Natural killer cell treated with Interleukin-12 subunit alpha and Interleukin-12 subunit beta and Interleukin-15 and Interleukin-18, amount 100 ng/mL, for 72 hours (primary cell): ENCODE results near the gene LTBP3. TPM values are rescaled to one million over a fixed set of nuclear protein-coding genes. Genes with fewer than 3 reads are reported as not detected.

Experiments used
- ATAC-seq, 2 donors: fragments of 150-1000 bp; cut with Tn5 transposase in 1 of 2; sonication (Bioruptor Pico), chemical (Tn5 transposase) in 1 of 2; 2 replicates each; pipeline ENCODE4 v1.10.0; 2021
- DNase-seq: peaks from one replicate; pipeline ENCODE4 v3.0.0; 2022; ENCODE audit warnings: low spot score
- H3K27ac Mint-ChIP-seq, 2 donors: 1 replicate in 1 of 2; 2 replicates in 1 of 2; pipeline ENCODE4 v1.8.0; 2022; ENCODE audit warnings: mixed read lengths in 2 of 2, mild to moderate bottlenecking in 1 of 2, moderate library complexity in 1 of 2
- H3K27me3 Mint-ChIP-seq, 2 donors: 1 replicate in 1 of 2; 2 replicates in 1 of 2; pipeline ENCODE4 v1.8.0; 2022; ENCODE audit warnings: mixed read lengths in 2 of 2
- H3K36me3 Mint-ChIP-seq: one replicate; pipeline ENCODE4 v1.8.0; 2022; ENCODE audit warnings: mixed read lengths
- H3K4me1 Mint-ChIP-seq, 2 donors: 1 replicate in 1 of 2; 2 replicates in 1 of 2; pipeline ENCODE4 v1.8.0; 2022; ENCODE audit warnings: low read depth in 2 of 2, mixed read lengths in 2 of 2, mild to moderate bottlenecking in 1 of 2
- H3K4me3 Mint-ChIP-seq: one replicate; pipeline ENCODE4 v1.8.0; 2022; ENCODE audit warnings: mixed read lengths
- H3K9me3 Mint-ChIP-seq: 2 replicates; pipeline ENCODE4 v1.8.0; 2022; ENCODE audit warnings: mixed read lengths
- total RNA-seq, 2 donors: library from RNA; stranded (reverse); gene quantifications; one replicate each; pipeline ENCODE4 v1.2.3, GENCODE V29; 2022

LTBP3 gene
- total RNA-seq, 2 donors from 2014 or later, result 42.3 to 60.2 TPM

DNA sequence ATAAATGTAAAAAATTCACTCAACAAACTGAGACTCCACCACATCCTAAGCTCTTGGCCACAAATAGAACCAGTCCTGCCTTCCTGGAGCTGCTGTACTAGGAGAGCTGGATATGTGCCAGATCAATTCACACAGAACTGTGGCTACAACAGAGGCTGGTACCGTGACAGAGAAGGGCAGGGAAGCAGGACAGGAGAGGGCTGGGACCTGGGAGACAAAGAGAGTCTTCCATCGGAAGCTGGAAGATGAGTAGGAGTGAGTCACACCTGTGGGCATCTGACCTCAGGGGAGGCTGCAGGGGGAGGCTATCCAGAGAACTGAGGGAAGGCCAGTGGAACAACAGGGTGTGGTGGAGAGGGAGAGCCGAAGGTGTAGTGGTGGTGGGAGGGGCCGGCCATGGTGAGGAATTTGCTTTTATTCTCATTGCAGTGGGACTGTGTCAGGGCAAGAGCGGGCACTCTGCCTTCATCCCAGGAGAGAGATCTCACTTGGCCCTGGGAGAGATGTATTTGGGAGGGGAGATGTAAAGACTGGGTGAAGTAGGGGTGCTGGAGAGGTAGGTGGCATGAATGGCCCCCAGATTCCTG lies 1.9 kb upstream of the LTBP3 start:
- Mint-ChIP-seq H3K27ac (peak overlapping the region; percentile 15 to 72), H3K27me3 (no peaks in the 10 kb centered on the region), H3K9me3 (no peaks in the 10 kb centered on the region), H3K4me3 (no peak overlapping the region), H3K4me1 (peaks cover 35 to 43% of the 10 kb centered on the region in 2 donors), H3K36me3 (no peaks in the 10 kb centered on the region)
- DNase-seq, result no peak
- no peak for ATAC-seq

- no peaks in the 10 kb centered on the region for H3K9me3 Mint-ChIP-seq
- H3K4me3 Mint-ChIP-seq, result no peak overlapping the region
- peak overlapping the region; percentile 15 to 72 for H3K27ac Mint-ChIP-seq
- no peaks in the 10 kb centered on the region for H3K27me3 Mint-ChIP-seq
- H3K4me1 Mint-ChIP-seq, result peaks cover 36 to 44% of the 10 kb centered on the region in 2 donors
- ATAC-seq, result no peak
- no peaks in the 10 kb centered on the region for H3K36me3 Mint-ChIP-seq
- no peak for DNase-seq
Measured at GRCh38 chr11:65559535-65559934, 1.4 kb upstream of the LTBP3 start.

DNA sequence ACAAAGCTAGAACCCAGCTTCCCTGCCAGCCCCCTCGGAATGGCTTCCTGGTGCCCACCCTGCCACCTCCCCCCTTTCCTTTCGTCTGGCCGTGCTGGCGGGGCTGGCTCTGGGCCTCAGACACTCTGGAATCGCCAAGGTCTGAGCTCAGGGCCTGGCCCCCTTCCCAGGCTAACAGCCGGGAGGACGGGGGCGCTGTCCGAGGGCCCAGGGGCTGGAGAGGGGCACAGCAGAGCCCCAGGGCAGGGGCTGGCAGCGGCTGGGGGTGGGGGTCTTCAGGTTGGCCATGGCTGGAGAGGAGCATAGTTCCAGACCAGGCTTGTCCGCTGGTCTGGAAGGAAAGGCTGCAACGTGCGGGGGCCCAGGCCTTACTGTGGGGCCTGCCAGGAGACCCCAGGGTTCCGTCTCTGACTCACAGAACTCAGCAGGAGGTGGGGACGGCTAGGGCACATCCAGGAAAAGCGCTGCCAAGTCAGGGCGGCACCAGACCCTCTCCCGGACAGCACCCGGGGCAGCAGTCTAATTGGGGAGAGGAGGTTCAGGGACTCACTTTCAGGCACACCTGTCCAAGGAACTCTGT lies 861 bp upstream of the LTBP3 start:
- DNase-seq (no peak), ATAC-seq (no peak)
- peaks cover 39 to 48% of the 10 kb centered on the region in 2 donors for H3K4me1 Mint-ChIP-seq
- no peak overlapping the region for H3K4me3 Mint-ChIP-seq
- no peaks in the 10 kb centered on the region for H3K9me3 Mint-ChIP-seq
- H3K27me3 Mint-ChIP-seq, result no peaks in the 10 kb centered on the region
- peak overlapping the region in 1 of 2 donors; percentile 72 for H3K27ac Mint-ChIP-seq
- H3K36me3 Mint-ChIP-seq, result no peaks in the 10 kb centered on the region

DNA sequence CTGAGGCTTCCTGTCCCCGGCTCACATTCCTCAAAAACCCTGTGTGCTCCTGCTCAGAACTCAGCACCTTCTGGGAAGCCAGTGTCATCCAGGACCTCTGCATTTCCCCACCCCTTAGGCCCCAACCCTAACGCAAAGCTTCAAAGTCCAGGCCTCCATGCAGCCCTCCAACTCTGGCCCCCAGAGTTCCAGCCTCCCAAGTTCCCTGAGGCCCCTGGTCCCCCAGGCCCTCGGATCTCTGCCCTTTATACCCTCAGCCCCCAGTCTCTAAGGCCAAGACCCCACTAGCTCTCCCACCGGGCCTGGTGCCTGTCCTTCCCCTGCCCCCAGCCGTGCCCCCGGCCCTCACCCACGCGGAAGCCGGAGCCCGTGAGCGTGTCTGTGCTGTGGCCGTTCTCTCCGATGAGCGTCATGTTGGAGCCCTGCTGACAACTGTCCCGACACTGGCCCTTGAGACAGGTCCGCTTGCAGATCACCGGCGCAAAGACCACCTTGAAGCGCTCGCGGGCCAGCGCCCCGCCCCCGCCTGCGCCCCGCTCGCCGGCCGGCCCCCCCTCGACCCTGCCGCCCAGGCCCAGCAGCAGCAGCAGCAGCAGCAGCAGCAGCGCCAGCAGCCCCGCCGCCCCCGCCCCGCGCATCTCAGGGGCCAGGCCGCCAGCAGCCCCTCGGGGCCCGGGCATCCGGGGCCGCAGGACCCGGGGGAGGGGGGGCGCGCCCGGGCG lies 718 bp downstream of the LTBP3 start:
- Mint-ChIP-seq H3K27ac (peak overlapping the region; percentile 72 to 91), H3K4me3 (peak overlapping the region; percentile 77), H3K36me3 (no peaks in the 10 kb centered on the region), H3K4me1 (peaks cover 42 to 48% of the 10 kb centered on the region in 2 donors), H3K9me3 (no peaks in the 10 kb centered on the region), H3K27me3 (no peaks in the 10 kb centered on the region)
- ATAC-seq (peak; percentile 8 to 32), DNase-seq (no peak)

DNA sequence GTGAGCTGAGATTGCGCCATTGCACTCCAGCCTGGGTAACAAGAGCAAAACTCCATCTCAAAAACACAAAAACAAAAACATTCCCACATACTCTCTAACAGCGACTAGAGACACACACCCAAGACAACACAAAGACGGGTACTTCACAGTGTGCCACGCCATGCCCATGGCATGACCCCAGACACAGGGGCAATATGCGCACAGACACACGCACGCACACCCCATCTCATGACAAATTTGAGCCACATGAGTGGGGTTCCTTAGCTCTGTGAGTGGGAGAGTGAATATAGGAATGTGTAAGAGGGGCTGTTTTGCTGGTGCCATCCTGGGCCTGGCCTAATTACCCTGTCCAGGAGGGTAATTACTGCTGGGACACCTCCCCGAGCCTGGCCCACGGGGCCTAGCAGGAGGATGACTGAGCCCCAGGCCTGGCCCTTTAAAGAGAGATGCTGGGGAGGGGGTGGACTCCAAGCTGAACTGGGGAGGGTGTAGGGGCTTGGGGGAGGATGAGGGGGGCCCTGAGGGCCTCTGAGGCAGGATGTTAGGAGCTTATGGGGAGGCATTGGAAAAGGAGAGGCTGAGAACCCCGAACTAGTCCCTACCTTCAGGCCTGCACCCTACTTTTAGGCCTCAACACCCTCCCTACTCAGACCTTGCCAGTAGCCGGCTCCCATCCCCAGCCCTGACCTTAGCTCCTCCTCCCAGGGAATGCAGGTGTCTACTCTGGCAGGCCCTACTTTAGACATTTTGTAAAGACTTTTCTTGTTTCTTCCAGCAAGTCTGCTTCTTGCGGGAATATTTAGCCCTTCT lies 1.5 kb downstream of the LTBP3 start:
- peak; percentile 54 for DNase-seq
- H3K4me3 Mint-ChIP-seq, result peak overlapping the region; percentile 77
- ATAC-seq, result no peak
- no peaks in the 10 kb centered on the region for H3K36me3 Mint-ChIP-seq
- peaks cover 46 to 53% of the 10 kb centered on the region in 2 donors for H3K4me1 Mint-ChIP-seq
- peak overlapping the region; percentile 72 to 91 for H3K27ac Mint-ChIP-seq
- no peaks in the 10 kb centered on the region for H3K27me3 Mint-ChIP-seq
- no peaks in the 10 kb centered on the region for H3K9me3 Mint-ChIP-seq

DNA sequence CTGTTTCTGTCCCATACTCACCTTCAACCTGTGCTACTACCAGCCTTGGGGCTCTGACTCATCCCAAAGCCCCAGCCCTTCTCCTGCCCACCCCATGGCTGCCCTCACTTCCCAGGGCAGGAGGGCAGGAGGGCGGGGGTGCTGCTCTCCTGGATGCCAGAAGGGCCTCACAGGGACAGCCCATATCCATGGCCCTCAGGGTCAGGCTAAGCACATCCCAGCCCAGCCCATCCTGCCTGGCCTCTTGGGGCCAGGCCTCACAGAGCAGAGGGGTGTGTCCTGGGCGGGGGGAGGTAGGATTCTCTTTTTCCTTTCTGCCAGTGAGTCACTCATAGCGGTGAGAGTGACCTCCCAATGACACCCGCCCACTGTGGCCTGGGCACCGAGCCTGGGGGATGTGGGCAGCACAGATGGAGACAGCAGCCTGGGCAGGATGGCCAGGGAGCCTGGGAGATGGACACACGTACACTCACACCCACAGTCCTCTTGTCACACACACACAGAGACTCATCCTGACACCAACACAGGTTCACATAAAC lies 2.4 kb downstream of the LTBP3 start:
- Mint-ChIP-seq H3K4me1 (peaks cover 48 to 57% of the 10 kb centered on the region in 2 donors), H3K36me3 (no peaks in the 10 kb centered on the region), H3K4me3 (peak overlapping the region; percentile 73), H3K27me3 (no peaks in the 10 kb centered on the region), H3K27ac (peak overlapping the region; percentile 72 to 91), H3K9me3 (no peaks in the 10 kb centered on the region)
- ATAC-seq, result peak; percentile 37 to 41
- DNase-seq, result peak; percentile 73

GRCh38 chr11:65554842-65555430 lies 3.2 kb downstream of the LTBP3 start:
- H3K4me1 Mint-ChIP-seq, result peaks cover 40 to 49% of the 10 kb centered on the region in 2 donors
- ATAC-seq (no peak), DNase-seq (peak; percentile 53)
- peak overlapping the region; percentile 72 to 91 for H3K27ac Mint-ChIP-seq
- H3K36me3 Mint-ChIP-seq, result no peaks in the 10 kb centered on the region
- H3K9me3 Mint-ChIP-seq, result no peaks in the 10 kb centered on the region
- H3K27me3 Mint-ChIP-seq, result no peaks in the 10 kb centered on the region
- peak overlapping the region; percentile 27 for H3K4me3 Mint-ChIP-seq

- peaks cover 38 to 48% of the 10 kb centered on the region in 2 donors for H3K4me1 Mint-ChIP-seq
- peak overlapping the region; percentile 72 to 91 for H3K27ac Mint-ChIP-seq
- H3K27me3 Mint-ChIP-seq, result no peaks in the 10 kb centered on the region
- H3K36me3 Mint-ChIP-seq, result no peaks in the 10 kb centered on the region
- peak; percentile 56 for DNase-seq
- H3K9me3 Mint-ChIP-seq, result no peaks in the 10 kb centered on the region
- no peak for ATAC-seq
- peak overlapping the region; percentile 27 for H3K4me3 Mint-ChIP-seq
Measured at GRCh38 chr11:65554057-65554818, 3.9 kb downstream of the LTBP3 start.

GRCh38 chr11:65553301-65554001 lies 4.7 kb downstream of the LTBP3 start:
- Mint-ChIP-seq H3K4me1 (peaks cover 41 to 51% of the 10 kb centered on the region in 2 donors), H3K27me3 (no peaks in the 10 kb centered on the region), H3K4me3 (no peak overlapping the region), H3K36me3 (no peaks in the 10 kb centered on the region), H3K27ac (no peak overlapping the region), H3K9me3 (no peaks in the 10 kb centered on the region)
- DNase-seq (peak; percentile 63), ATAC-seq (peak; percentile 17 to 61)

DNA sequence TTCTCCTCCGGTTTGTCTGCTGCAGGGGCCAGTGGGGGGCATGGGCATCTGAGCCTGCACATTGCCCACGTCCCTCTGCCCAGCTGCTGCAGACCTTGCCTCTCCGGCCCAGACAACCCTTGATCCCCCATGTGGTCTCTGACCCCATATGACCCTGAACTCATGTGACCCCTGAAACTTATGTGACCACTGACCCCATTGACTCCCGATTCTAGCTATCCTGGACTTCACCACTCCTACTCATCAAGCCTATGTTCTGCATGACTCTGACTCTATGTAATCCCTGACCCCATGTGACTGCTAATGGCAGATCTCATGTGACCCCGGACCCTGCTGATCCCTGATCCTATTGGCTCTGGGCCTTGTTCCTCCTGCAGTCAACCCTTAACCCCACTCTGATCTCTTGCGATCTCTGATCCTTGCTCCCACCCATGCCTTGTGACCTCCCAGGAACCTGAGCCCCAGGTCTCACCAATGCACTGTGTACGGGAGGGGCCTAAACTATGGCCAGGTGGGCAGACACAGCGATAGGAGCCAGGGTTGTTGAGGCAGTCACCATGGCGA lies 5.7 kb downstream of the LTBP3 start:
- peak overlapping the region in 1 of 2 donors; percentile 59 for H3K27ac Mint-ChIP-seq
- no peak overlapping the region for H3K4me3 Mint-ChIP-seq
- no peaks in the 10 kb centered on the region for H3K36me3 Mint-ChIP-seq

DNA sequence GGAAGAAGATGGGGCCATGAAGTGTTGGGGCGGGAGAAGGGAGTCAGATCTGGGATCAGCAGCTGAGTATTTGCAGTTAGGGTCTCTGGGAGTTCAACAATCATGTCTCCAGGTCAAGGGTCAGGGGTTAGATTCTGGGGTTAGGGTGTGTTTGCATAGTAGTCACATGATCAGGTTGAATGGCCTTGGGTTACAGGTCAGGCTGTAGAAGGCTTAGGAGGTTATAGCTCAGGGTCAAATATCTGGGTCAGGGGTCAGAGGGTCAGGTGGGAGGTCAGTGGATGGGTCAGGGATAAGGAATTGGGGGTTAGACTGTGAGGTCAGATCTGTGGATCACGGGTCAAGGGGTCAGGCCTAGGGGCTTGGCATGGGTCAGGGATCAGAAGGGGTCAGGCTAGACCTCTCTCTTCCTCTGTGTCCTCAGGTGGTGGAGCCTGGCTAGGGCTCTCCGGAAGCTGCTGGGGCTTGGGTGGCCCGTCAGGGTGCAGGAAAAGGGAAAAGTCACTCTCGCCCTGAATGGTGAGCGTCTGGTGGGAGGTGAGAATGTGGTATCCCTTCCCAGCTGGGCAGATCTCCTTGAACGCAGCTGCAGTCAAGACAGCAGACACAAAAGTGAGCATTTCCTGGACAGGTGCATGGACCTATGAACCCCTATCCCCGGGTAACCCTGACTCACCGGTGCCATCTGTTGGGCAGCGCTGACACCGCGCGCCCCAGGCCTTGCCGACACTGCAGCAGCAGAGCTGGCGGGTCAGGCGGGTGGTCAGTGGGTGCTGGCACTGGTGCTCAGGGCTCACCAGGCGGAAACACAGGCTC lies 6.4 kb downstream of the LTBP3 start:
- peak overlapping the region in 1 of 2 donors; percentile 59 for H3K27ac Mint-ChIP-seq
- peaks cover 47 to 52% of the 10 kb centered on the region in 2 donors for H3K4me1 Mint-ChIP-seq
- DNase-seq (no peak), ATAC-seq (peak; percentile 52 to 60)
- H3K36me3 Mint-ChIP-seq, result no peaks in the 10 kb centered on the region
- no peaks in the 10 kb centered on the region for H3K9me3 Mint-ChIP-seq
- H3K4me3 Mint-ChIP-seq, result no peak overlapping the region
- H3K27me3 Mint-ChIP-seq, result no peaks in the 10 kb centered on the region

More for the DNA sequence above, 5.7 kb downstream of the LTBP3 start:
- DNase-seq, result no peak
- no peaks in the 10 kb centered on the region for H3K27me3 Mint-ChIP-seq
- peaks cover 47 to 56% of the 10 kb centered on the region in 2 donors for H3K4me1 Mint-ChIP-seq
- H3K9me3 Mint-ChIP-seq, result no peaks in the 10 kb centered on the region
- ATAC-seq, result no peak
